Trophoblast cell (in vitro differentiated cells and primary cell): ENCODE results near the gene HK2.
A peak's percentile ranks its signal among the peaks of the same experiment; 100 is the strongest.

Source experiments
- DNase-seq, 2 donors: peaks; one replicate each; pipeline ENCODE4 v3.0.0-alpha.2; 2016
- H2AFZ ChIP-seq: 2 replicates; pipeline ENCODE4 v1.6.1; 2013; ENCODE audit warnings: low read length, moderate library complexity, mild to moderate bottlenecking; ENCODE audit not compliant: insufficient read depth, poor library complexity
- H2AK5ac ChIP-seq: 2 replicates; pipeline ENCODE4 v1.6.1; 2013; ENCODE audit warnings: mild to moderate bottlenecking, low read length
- H2BK120ac ChIP-seq: 2 replicates; pipeline ENCODE4 v1.6.1; 2013; ENCODE audit warnings: low read length, mild to moderate bottlenecking, moderate library complexity; ENCODE audit not compliant: insufficient read depth, poor library complexity
- H2BK12ac ChIP-seq: 2 replicates; pipeline ENCODE4 v1.6.1; 2013; ENCODE audit warnings: mild to moderate bottlenecking, low read length, moderate library complexity
- H2BK5ac ChIP-seq: 2 replicates; pipeline ENCODE4 v1.6.1; 2013; ENCODE audit warnings: low read length, low read depth, moderate library complexity, mild to moderate bottlenecking; ENCODE audit not compliant: poor library complexity
- H3K14ac ChIP-seq: 2 replicates; pipeline ENCODE4 v1.6.1; 2013; ENCODE audit warnings: mild to moderate bottlenecking, low read length
- H3K18ac ChIP-seq: 2 replicates; pipeline ENCODE4 v1.6.1; 2013; ENCODE audit warnings: mild to moderate bottlenecking, low read length
- H3K23ac ChIP-seq: 2 replicates; pipeline ENCODE4 v1.6.1; 2013; ENCODE audit warnings: low read length
- H3K27ac ChIP-seq: 2 replicates; pipeline ENCODE4 v1.5.1; 2013; ENCODE audit warnings: low read depth, mild to moderate bottlenecking, inconsistent platforms, low read length, moderate library complexity
- H3K27me3 ChIP-seq: 2 replicates; pipeline ENCODE4 v1.6.1; 2013; ENCODE audit warnings: inconsistent platforms, mild to moderate bottlenecking, low read length, moderate library complexity; ENCODE audit not compliant: insufficient read depth
- H3K36me3 ChIP-seq, 2 experiments: 1 replicate in 1 of 2; 2 replicates in 1 of 2; pipeline ENCODE4 v1.6.1; 2013; ENCODE audit warnings: low read length in 2 of 2, mild to moderate bottlenecking in 2 of 2, moderate library complexity in 1 of 2; ENCODE audit not compliant: insufficient read depth in 2 of 2, control insufficient read depth in 1 of 2
- H3K4ac ChIP-seq: 2 replicates; pipeline ENCODE4 v1.6.1; 2013; ENCODE audit warnings: low read depth, mild to moderate bottlenecking, low read length, moderate library complexity
- H3K4me1 ChIP-seq, 2 experiments: 1 replicate in 1 of 2; 2 replicates in 1 of 2; pipeline ENCODE4 v1.6.1; 2013; ENCODE audit warnings: low read length in 2 of 2, mild to moderate bottlenecking in 2 of 2, moderate library complexity in 1 of 2; ENCODE audit not compliant: insufficient read depth in 2 of 2, control insufficient read depth in 1 of 2
- H3K4me2 ChIP-seq: 2 replicates; pipeline ENCODE4 v1.6.1; 2013; ENCODE audit warnings: inconsistent platforms, mild to moderate bottlenecking, low read length, moderate library complexity
- H3K4me3 ChIP-seq: 2 replicates; pipeline ENCODE4 v1.5.1; 2013; ENCODE audit warnings: mild to moderate bottlenecking, low read depth, low read length, inconsistent platforms
- H3K79me1 ChIP-seq: one replicate; pipeline ENCODE4 v1.6.1; 2013; ENCODE audit warnings: low read length
- H3K79me2 ChIP-seq: 2 replicates; pipeline ENCODE4 v1.6.1; 2013; ENCODE audit warnings: low read length, mild to moderate bottlenecking; ENCODE audit not compliant: control insufficient read depth, insufficient read depth, poor library complexity
- H3K9ac ChIP-seq: 2 replicates; pipeline ENCODE4 v1.6.1; 2013; ENCODE audit warnings: mild to moderate bottlenecking, low read length
- H3K9me3 ChIP-seq: 2 replicates; pipeline ENCODE4 v1.6.1; 2013; ENCODE audit warnings: low read depth, mild to moderate bottlenecking, control low read depth, inconsistent platforms, low read length; ENCODE audit not compliant: insufficient read depth
- H4K12ac ChIP-seq: 2 replicates; pipeline ENCODE4 v1.6.1; 2013; ENCODE audit warnings: low read depth, mild to moderate bottlenecking, low read length, moderate library complexity
- H4K8ac ChIP-seq: 2 replicates; pipeline ENCODE4 v1.6.1; 2013; ENCODE audit warnings: low read depth, mild to moderate bottlenecking, low read length, moderate library complexity
- H4K91ac ChIP-seq: one replicate; pipeline ENCODE4 v1.6.1; 2013; ENCODE audit warnings: low read depth, mild to moderate bottlenecking, low read length, moderate library complexity
- WGBS: extraction: QIAGEN DNeasy Blood & Tissue Kit; methylation state at CpG from one replicate; pipeline ENCODE4 v1.1.7; 2013; ENCODE audit warnings: missing lambda C conversion rate; ENCODE audit not compliant: insufficient read length, insufficient coverage; ENCODE audit errors: extremely low coverage; 5-methylcytosine and 5-hydroxymethylcytosine counted together

Gene HK2

DNA sequence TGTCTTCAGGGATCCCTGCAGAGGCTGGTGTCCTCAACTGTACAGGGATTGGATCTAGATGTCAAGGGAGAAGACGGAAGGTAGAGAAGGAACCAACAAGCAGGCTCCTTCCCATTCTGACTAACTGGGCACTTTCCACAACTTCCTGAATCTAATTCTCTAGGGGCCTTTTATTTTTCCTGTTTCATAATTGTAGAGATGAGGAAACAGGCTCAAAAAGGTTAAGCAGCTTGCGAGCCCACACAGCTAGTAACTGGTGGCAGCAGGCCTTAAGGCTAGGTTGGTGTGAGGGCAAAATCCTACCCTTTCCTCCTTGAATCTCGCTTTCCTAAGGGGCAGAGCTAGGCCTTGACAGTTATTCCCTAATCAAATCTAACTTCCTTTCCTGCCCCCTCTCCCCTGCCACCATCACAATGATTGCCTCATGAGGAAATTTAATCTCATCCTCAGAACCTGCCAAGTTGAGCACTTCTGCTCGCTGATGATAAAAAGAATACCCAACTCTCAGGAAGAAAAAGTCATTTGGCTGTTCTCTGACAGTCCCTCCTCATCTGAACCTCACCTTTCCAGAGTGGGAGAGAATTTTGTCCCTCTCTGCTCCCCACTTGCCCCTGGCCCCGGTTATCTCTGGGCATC is 88.8 kb downstream of the HK2 start:
- H2AFZ ChIP-seq, result no peak overlapping the region
- H3K79me2 ChIP-seq, result peaks cover 2% of the 10 kb centered on the region
- no peak overlapping the region for H2AK5ac ChIP-seq
- no peaks in the 10 kb centered on the region for H3K36me3 ChIP-seq
- no peak overlapping the region for H3K4me3 ChIP-seq
- H3K79me1 ChIP-seq, result peaks cover 5% of the 10 kb centered on the region
- H4K12ac ChIP-seq, result no peak overlapping the region
- H2BK5ac ChIP-seq, result no peak overlapping the region
- no peak overlapping the region for H2BK12ac ChIP-seq
- no peak overlapping the region for H4K8ac ChIP-seq
- no peak overlapping the region for H3K23ac ChIP-seq
- peak in 1 of 2 donors; percentile 4 for DNase-seq
- no peak overlapping the region for H2BK120ac ChIP-seq
- no peak overlapping the region for H3K18ac ChIP-seq
- no peak overlapping the region for H3K4me2 ChIP-seq
- H3K27me3 ChIP-seq, result no peaks in the 10 kb centered on the region
- H3K14ac ChIP-seq, result no peak overlapping the region
- no peak overlapping the region for H4K91ac ChIP-seq
- H3K4ac ChIP-seq, result no peak overlapping the region
- no peak overlapping the region for H3K9ac ChIP-seq
- peaks cover 1% of the 10 kb centered on the region for H3K9me3 ChIP-seq
- peaks cover 8 to 11% of the 10 kb centered on the region in 2 experiments for H3K4me1 ChIP-seq
- no peak overlapping the region for H3K27ac ChIP-seq
- WGBS, result no CpG with 5 or more reads among the region's 5 CpGs

DNA sequence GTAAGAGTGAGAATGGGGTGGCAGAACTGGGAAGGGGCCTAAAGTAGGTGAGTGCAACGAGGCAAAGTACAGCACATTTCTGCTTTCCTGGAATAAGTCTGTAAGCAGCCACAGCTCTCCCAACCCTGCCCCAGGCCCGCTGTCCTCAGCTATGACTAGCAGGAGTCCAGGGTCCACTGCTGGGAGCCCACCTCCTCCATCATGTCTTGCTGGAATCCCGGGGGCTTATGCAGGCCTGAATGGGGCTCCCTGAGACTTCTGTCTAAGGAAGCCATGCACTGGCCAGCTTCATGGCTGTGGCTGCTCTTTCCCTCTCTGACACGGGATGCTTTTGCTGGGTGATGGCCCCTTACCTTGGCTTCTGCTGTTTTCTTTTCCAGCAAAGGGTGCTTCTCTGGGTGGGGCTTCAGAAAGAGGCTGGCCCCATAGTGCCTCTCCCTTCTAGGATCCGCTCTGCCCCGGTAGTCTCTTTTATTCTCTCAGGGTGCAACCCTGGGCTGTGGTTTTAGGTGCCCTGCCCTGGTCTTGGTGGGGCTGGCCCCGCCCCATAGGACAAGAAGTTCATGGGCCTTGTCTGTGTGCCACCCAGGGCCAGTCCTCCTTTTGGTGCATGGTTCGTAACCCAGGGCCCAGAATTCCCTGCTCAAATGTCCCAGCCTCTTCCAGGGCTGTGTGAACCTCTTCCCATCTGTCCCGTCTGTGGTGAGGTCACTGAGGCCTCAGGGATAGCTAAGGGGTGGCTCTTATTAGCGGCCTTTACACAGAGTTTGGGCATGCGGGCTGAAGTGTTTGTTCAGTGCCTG is 90.7 kb downstream of the HK2 start:
- Histone ChIP-seq H3K9me3 (peaks cover 1% of the 10 kb centered on the region), H3K79me2 (peaks cover 2% of the 10 kb centered on the region), H2BK5ac (peak overlapping the region; percentile 6), H3K18ac (no peak overlapping the region), H3K27me3 (no peaks in the 10 kb centered on the region), H4K8ac (no peak overlapping the region), H4K91ac (no peak overlapping the region), H2BK12ac (peak overlapping the region; percentile 29), H3K36me3 (no peaks in the 10 kb centered on the region), H2BK120ac (peak overlapping the region; percentile 45), H3K79me1 (peaks cover 5% of the 10 kb centered on the region), H3K4ac (no peak overlapping the region), H3K4me3 (no peak overlapping the region), H3K14ac (no peak overlapping the region), H3K9ac (no peak overlapping the region), H2AK5ac (no peak overlapping the region), H3K27ac (no peak overlapping the region), H3K4me2 (no peak overlapping the region), H3K23ac (no peak overlapping the region), H2AFZ (no peak overlapping the region), H4K12ac (no peak overlapping the region), H3K4me1 (peaks cover 6 to 9% of the 10 kb centered on the region in 2 experiments)
- no CpG with 5 or more reads among the region's 11 CpGs for WGBS
- peak; percentile 64 to 76 for DNase-seq

DNA sequence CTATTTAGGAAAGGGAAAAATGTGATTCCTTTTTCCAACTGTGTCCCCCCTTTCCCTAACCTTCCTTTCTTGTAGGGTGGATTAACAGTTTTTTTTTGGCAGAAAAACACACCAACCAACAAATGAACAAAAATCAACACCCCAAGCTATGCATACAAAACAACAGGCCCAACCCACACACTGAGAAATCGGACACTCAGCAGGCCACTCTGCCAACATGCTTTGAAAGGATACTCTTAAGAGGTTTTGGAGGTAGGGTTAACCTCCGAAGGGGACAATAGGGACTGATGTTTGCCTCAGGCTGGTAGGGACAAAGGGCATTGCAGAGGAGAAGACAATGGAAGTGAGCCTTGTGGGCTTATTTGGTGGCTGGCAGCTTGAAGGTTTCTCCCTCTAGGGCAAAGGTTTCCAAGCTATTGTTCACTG is 91.4 kb downstream of the HK2 start:
- Histone ChIP-seq H3K9ac (no peak overlapping the region), H4K12ac (no peak overlapping the region), H3K23ac (no peak overlapping the region), H3K4me3 (no peak overlapping the region), H4K8ac (no peak overlapping the region), H3K79me2 (no peaks in the 10 kb centered on the region), H3K79me1 (peaks cover 2% of the 10 kb centered on the region), H3K4me1 (peaks cover 4 to 6% of the 10 kb centered on the region in 2 experiments), H3K18ac (no peak overlapping the region), H3K27ac (no peak overlapping the region), H2BK120ac (no peak overlapping the region), H2BK5ac (no peak overlapping the region), H4K91ac (no peak overlapping the region), H3K4me2 (no peak overlapping the region), H3K9me3 (peaks cover 3% of the 10 kb centered on the region), H3K4ac (no peak overlapping the region), H2BK12ac (no peak overlapping the region), H2AFZ (no peak overlapping the region), H2AK5ac (no peak overlapping the region), H3K27me3 (no peaks in the 10 kb centered on the region), H3K14ac (no peak overlapping the region), H3K36me3 (no peaks in the 10 kb centered on the region)
- peak in 1 of 2 donors; percentile 13 for DNase-seq
- WGBS, result no CpG with 5 or more reads among the region's 2 CpGs

GRCh38 chr2:74927621-74928020 is 93.7 kb downstream of the HK2 start:
- no peak overlapping the region for H2AK5ac ChIP-seq
- H3K9ac ChIP-seq, result no peak overlapping the region
- peaks cover 4% of the 10 kb centered on the region for H3K9me3 ChIP-seq
- H3K79me1 ChIP-seq, result peaks cover 2% of the 10 kb centered on the region
- H3K4ac ChIP-seq, result no peak overlapping the region
- H3K27ac ChIP-seq, result no peak overlapping the region
- H2BK120ac ChIP-seq, result no peak overlapping the region
- no peaks in the 10 kb centered on the region for H3K27me3 ChIP-seq
- H3K79me2 ChIP-seq, result no peaks in the 10 kb centered on the region
- no peak overlapping the region for H3K18ac ChIP-seq
- H3K4me1 ChIP-seq, result peaks cover 4 to 6% of the 10 kb centered on the region in 2 experiments
- no peak for DNase-seq
- H3K36me3 ChIP-seq, result no peaks in the 10 kb centered on the region
- H4K8ac ChIP-seq, result no peak overlapping the region
- no peak overlapping the region for H3K23ac ChIP-seq
- H4K12ac ChIP-seq, result no peak overlapping the region
- no peak overlapping the region for H3K4me2 ChIP-seq
- no peak overlapping the region for H2AFZ ChIP-seq
- H2BK12ac ChIP-seq, result no peak overlapping the region
- no peak overlapping the region for H2BK5ac ChIP-seq
- no peak overlapping the region for H3K4me3 ChIP-seq
- no peak overlapping the region for H3K14ac ChIP-seq
- H4K91ac ChIP-seq, result no peak overlapping the region
- WGBS, result no CpG with 5 or more reads among the region's 5 CpGs
